Adrenal gland (tissue), 12 donors: ENCODE data around the gene LINC01488. TPM values are rescaled to one million over a fixed set of nuclear protein-coding genes. Genes with fewer than 3 reads are reported as not detected.

Experiments used
- DNase-seq, 7 donors: peaks; one replicate each; pipeline ENCODE4 v3.0.0-alpha.2; 2019 to 2020
- H3K27ac ChIP-seq, 5 donors: fragments of 200-600 bp; sonication (generic) in 4 of 5; 1 replicate in 3 of 5; 2 replicates in 2 of 5; pipeline versions ENCODE4 v1.5.1 to v1.8.0; 2016 to 2020; ENCODE audit warnings: mild to moderate bottlenecking in 1 of 5
- H3K27me3 ChIP-seq: fragments of 200-600 bp; 2 replicates; pipeline ENCODE4 v1.8.0; 2021
- H3K36me3 ChIP-seq, 2 donors: fragments of 200-600 bp; replicated peaks in 1 of 2; 1 replicate in 1 of 2; 2 replicates in 1 of 2; pipeline versions ENCODE4 v1.5.1 to v1.8.0; 2018 to 2022
- H3K4me1 ChIP-seq, 2 donors: fragments of 200-600 bp; replicated peaks in 1 of 2; 1 replicate in 1 of 2; 2 replicates in 1 of 2; pipeline versions ENCODE4 v1.5.1 to v1.8.0; 2018 to 2021
- H3K4me3 ChIP-seq, 4 donors: fragments of 200-600 bp; sonication (generic) in 3 of 4; one replicate each; pipeline ENCODE4 v1.5.1; 2016 to 2018
- H3K9me3 ChIP-seq, 3 donors: fragments of 200-600 bp; sonication (generic) in 1 of 3; replicated peaks in 1 of 3; 1 replicate in 2 of 3; 2 replicates in 1 of 3; pipeline versions ENCODE4 v1.5.1 to v1.8.0; 2016 to 2021
- CTCF ChIP-seq, 6 experiments: fragments of 450-650 bp in 4 of 6; fragments of 200-600 bp in 2 of 6; sonication (generic) in 1 of 6; IDR thresholded peaks; 1 replicate in 5 of 6; 2 replicates in 1 of 6; pipeline versions ENCODE4 v1.5.1 to v1.8.0; 2016 to 2021; ENCODE audit warnings: antibody characterized with exemption in 6 of 6, mild to moderate bottlenecking in 2 of 6, moderate library complexity in 1 of 6
- POLR2A ChIP-seq, 2 donors: fragments of 450-650 bp; IDR thresholded peaks; one replicate each; pipeline ENCODE4 v1.6.1; 2017; ENCODE audit warnings: antibody characterized with exemption in 2 of 2, mild to moderate bottlenecking in 2 of 2, moderate library complexity in 1 of 2
- WGBS, 4 donors: extraction: QIAGEN DNeasy Blood & Tissue Kit in 2 of 4; methylation state at CpG; one replicate each; pipeline versions ENCODE4 v1.1.5 to v1.1.7; 2013 to 2017; 5-methylcytosine and 5-hydroxymethylcytosine counted together
- intact Hi-C, 2 donors: fragments of 100-400 bp; cut with DNase I; formaldehyde crosslinking; loops; one replicate each; pipeline versions ENCODE4 v1.14.1 to v1.15.0; 2022 to 2023
- polyA plus RNA-seq, 3 donors: library from polyadenylated mRNA; stranded (reverse); fragments of 200-250 nt in 2 of 3; fragments of 350-450 nt in 1 of 3; fragmentation: Illumina TruSeq in 1 of 3; extraction: RNeasy Lipid Tissue Mini Kit (QIAGEN cat#74804) in 1 of 3; gene quantifications; one replicate each; pipeline ENCODE4 v1.2.3, GENCODE V29; 2013 to 2014
- total RNA-seq, 9 donors: library from RNA; depleted of rRNA in 4 of 9; stranded (reverse); fragments of >200 nt in 4 of 9; fragments of 120-200 nt in 1 of 9; fragmentation: NEBNext Ultra II Directional in 1 of 9; extraction: Animal tissue kit (Norgen Biotek cat#: 25700) in 1 of 9; gene quantifications; one replicate each; pipeline versions ENCODE4 v1.1.0 to v1.2.4, GENCODE V29; 2013 to 2023
- donor health status: healthy with polysubstance abuse.
- donor health status: Bipolar disorder and iron deficiency.
- donor health status: DM: yes; HTN: yes; CAD: no.
- donor health status: DM: no; HTN: no; CAD: no.
- donor health status: DM: no; HTN: no; CAD: no.
- donor health status: DM: yes; HTN: yes; CAD: no.

LINC01488 gene
- total and polyA plus RNA-seq, 12 donors, result not detected

- no peaks in the 10 kb centered on the region for H3K27me3 ChIP-seq
- peak overlapping the region in 1 of 4 donors; percentile 44 for H3K4me3 ChIP-seq
- H3K36me3 ChIP-seq, result no peaks in the 10 kb centered on the region
- peak in 2 of 7 donors; percentile 46 to 62 for DNase-seq
- intact Hi-C loops, result loop anchor here in 1 of 2 donors (10.0 kb wide), 1 partner anchor 149 kb away; the partner anchor contains the start of gene MYEOV
- TF ChIP-seq POLR2A (IDR thresholded peaks at IDR 0.05) (no peak), CTCF (IDR thresholded peaks at IDR 0.05) (no peak)
- WGBS, 4 donors, result 44 to 52% (median 47%) methylated on average over 5 to 6 of the region's 6 CpGs
- H3K4me1 ChIP-seq, result peaks cover 15 to 20% of the 10 kb centered on the region in 2 donors
- H3K9me3 ChIP-seq, result no peaks in the 10 kb centered on the region
- peak overlapping the region; percentile 22 to 91 (median 78) for H3K27ac ChIP-seq
Observed at GRCh38 chr11:69443968-69444364, 37.5 kb upstream of the LINC01488 start.

DNA sequence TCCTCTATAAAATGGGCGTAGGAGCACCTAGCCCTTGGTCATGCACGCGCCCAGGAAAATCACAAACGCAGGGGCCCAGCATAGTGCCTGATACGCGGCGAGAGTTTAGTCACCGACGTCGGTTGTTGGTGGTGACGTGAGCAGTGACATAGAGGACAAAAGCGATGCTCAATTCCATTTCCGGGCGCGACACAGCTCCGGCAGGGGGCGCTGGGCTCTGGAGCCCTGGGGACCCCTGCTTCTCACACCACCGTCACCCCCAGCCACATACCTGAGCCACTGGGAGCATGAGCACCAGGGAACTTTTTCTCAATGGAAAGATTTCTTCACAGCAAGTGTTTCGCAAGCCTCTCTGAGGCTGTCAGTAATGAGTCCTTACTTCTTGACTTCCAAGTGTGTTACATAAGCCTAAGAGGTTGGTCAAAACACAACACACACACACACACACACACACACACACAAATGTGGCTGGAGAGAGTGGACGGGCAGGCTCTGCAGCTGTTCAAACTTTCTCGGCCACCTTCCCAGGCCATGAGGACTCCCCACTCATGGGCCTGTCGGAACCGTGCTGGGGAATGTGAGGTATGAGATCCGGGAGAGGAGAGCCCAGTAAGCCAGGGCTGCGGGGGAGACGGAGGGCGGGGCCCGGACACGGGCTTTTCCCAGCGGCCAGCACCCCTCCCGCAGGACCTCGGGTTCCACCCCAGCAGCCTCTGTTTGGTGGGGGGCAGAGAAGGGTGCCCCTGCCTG lies 36.9 kb upstream of the LINC01488 start:
- TF ChIP-seq CTCF (IDR thresholded peaks at IDR 0.05) (peak in 2 of 6 experiments; percentile 12 to 30), POLR2A (IDR thresholded peaks at IDR 0.05) (no peak)
- no peaks in the 10 kb centered on the region for H3K36me3 ChIP-seq
- H3K4me3 ChIP-seq, result peak overlapping the region in 1 of 4 donors; percentile 30
- H3K27me3 ChIP-seq, result no peaks in the 10 kb centered on the region
- peak; percentile 41 to 74 (median 53) for DNase-seq
- intact Hi-C loops, result loop anchor here in 1 of 2 donors (5.0 to 10.0 kb wide), 2 partner anchors 150 to 193 kb away; partner anchors contain the start of gene MYEOV
- peak overlapping the region in 4 of 5 donors; percentile 74 to 91 (median 80) for H3K27ac ChIP-seq
- H3K9me3 ChIP-seq, result no peaks in the 10 kb centered on the region
- H3K4me1 ChIP-seq, result peaks cover 15 to 26% of the 10 kb centered on the region in 2 donors
- WGBS, 4 donors, result 48 to 75% (median 69%) methylated on average over 18 to 32 of the region's 32 CpGs

- Histone ChIP-seq H3K4me1 (peaks cover 15 to 32% of the 10 kb centered on the region in 2 donors), H3K4me3 (peak overlapping the region in 1 of 4 donors; percentile 30)
- 68 to 80% (median 76%) methylated on average over 7 to 11 of the region's 11 CpGs for whole genome bisulfite sequencing, 4 donors
Observed at GRCh38 chr11:69445131-69445470, 36.4 kb upstream of the LINC01488 start.

More at GRCh38 chr11:69445131-69445470, 36.4 kb upstream of the LINC01488 start:
- DNase-seq, result peak in 4 of 7 donors; percentile 31 to 44 (median 42)
- no peak for TF ChIP-seq CTCF (IDR thresholded peaks at IDR 0.05)
- TF ChIP-seq POLR2A (IDR thresholded peaks at IDR 0.05), result no peak
- Histone ChIP-seq H3K27me3 (no peaks in the 10 kb centered on the region), H3K9me3 (no peaks in the 10 kb centered on the region), H3K27ac (peak overlapping the region in 4 of 5 donors; percentile 43 to 91 (median 80)), H3K36me3 (no peaks in the 10 kb centered on the region)
- intact Hi-C loops, result loop anchor here in 1 of 2 donors (5.0 to 10.0 kb wide), 2 partner anchors 150 to 192 kb away; partner anchors contain the start of gene MYEOV
